ENCODE results near the gene MYL7. TPM values are rescaled to one million over a fixed set of nuclear protein-coding genes. Genes with fewer than 3 reads are reported as not detected.

The MYL7 gene
- total and polyA plus RNA-seq, 2 donors (not counting 3 experiments of a cell fraction or from before 2014, with no cell fraction given), result not detected

DNA sequence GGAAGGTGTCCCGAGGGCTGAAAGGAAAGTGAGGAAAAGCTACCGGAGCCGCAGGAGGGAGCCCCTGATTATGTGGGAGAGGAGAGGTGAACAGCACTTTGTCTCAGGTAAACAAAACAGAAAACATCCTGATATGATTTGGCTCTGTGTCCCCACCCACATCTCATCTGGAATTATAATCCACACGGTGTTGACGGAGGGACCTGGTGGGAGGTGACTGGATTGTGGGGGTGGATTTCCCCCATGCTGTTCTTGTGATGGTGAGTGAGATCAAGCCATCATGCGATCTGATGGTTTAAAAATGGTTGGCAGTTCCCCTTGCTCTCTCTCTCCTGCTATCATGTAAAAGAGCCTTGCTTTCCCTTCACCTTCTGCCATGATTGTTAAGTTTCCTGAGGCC is 20.7 kb downstream of the MYL7 start:
- Histone ChIP-seq H3K36me3 (ENCODE audit: control insufficient read depth in 2 of 2, extremely low read depth in 1 of 2, insufficient read depth in 2 of 2, low read length in 2 of 2) (peaks cover 0 to 16% of the 10 kb centered on the region in 2 experiments), H3K27me3 (ENCODE audit: control insufficient read depth in 2 of 2, insufficient read depth in 2 of 2, low read length in 2 of 2) (no peaks in the 10 kb centered on the region), H3K9me1 (replicated peaks; ENCODE audit: control insufficient read depth, extremely low read depth, insufficient read depth, low read length) (no peaks in the 10 kb centered on the region), H2AFZ (ENCODE audit: low read depth, low read length) (no peak overlapping the region), H3K4me2 (ENCODE audit: insufficient read depth, low read length) (no peak overlapping the region), H3K27ac (ENCODE audit: insufficient read depth, low read depth, low read length) (no peak overlapping the region), H3K9me3 (replicated peaks; ENCODE audit: control insufficient read depth, insufficient read depth, low read length) (no peaks in the 10 kb centered on the region), H4K20me1 (replicated peaks; ENCODE audit: control insufficient read depth, extremely low read depth, insufficient read depth, low read length) (no peaks in the 10 kb centered on the region), H3K4me3 (replicated peaks in 1 of 3; ENCODE audit: insufficient read depth in 1 of 3, low read depth in 1 of 3, low read length in 3 of 3) (no peak overlapping the region), H3K9ac (replicated peaks; ENCODE audit: extremely low read depth, insufficient read depth, low read length) (no peak overlapping the region), H3K4me1 (ENCODE audit: control insufficient read depth, extremely low read depth, insufficient read depth, low read length) (peaks cover 14% of the 10 kb centered on the region), H3K79me2 (ENCODE audit: control insufficient read depth, insufficient read depth, low read length) (peaks cover 25% of the 10 kb centered on the region)
- POLR2A ChIA-PET, result interaction anchor here (0.5 kb wide), 1 partner anchor 865 kb away, joined by 3 read pairs; no protein-coding TSS in a partner anchor
- no TSS peak for BruUV-seq (replicated peaks)
- dilution Hi-C loops (cut with MboI; ENCODE audit: extremely low pct_ligation_motif_present, low sequenced_read_pairs), result no loop called here
- CTCF ChIA-PET, result interaction anchor here (0.8 kb wide), 1 partner anchor 15 kb away, joined by 3 read pairs; no protein-coding TSS in a partner anchor
- TF ChIP-seq, protein P1, sequence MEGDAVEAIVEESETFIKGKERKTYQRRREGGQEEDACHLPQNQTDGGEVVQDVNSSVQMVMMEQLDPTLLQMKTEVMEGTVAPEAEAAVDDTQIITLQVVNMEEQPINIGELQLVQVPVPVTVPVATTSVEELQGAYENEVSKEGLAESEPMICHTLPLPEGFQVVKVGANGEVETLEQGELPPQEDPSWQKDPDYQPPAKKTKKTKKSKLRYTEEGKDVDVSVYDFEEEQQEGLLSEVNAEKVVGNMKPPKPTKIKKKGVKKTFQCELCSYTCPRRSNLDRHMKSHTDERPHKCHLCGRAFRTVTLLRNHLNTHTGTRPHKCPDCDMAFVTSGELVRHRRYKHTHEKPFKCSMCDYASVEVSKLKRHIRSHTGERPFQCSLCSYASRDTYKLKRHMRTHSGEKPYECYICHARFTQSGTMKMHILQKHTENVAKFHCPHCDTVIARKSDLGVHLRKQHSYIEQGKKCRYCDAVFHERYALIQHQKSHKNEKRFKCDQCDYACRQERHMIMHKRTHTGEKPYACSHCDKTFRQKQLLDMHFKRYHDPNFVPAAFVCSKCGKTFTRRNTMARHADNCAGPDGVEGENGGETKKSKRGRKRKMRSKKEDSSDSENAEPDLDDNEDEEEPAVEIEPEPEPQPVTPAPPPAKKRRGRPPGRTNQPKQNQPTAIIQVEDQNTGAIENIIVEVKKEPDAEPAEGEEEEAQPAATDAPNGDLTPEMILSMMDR (IDR thresholded peaks at IDR 0.05; ENCODE audit: extremely low read depth in 1 of 2, insufficient read depth in 1 of 2, low read depth in 1 of 2, low read length in 2 of 2), result no peak
- TF ChIP-seq FOS (IDR thresholded peaks at IDR 0.05; ENCODE audit: borderline replicate concordance, insufficient read depth, low read length), result no peak
- no peak for TF ChIP-seq GATA2 (IDR thresholded peaks at IDR 0.05; ENCODE audit: insufficient read depth, insufficient read length, low read depth, low read length)
- TF ChIP-seq MYC (IDR thresholded peaks at IDR 0.05; ENCODE audit: low read depth, low read length), result no peak
- TF ChIP-seq EZH2 (IDR thresholded peaks at IDR 0.05; ENCODE audit: borderline replicate concordance, low read depth, low read length, severe bottlenecking), result no peak
- no peak for TF ChIP-seq MAX (IDR thresholded peaks at IDR 0.05; ENCODE audit: insufficient read depth, insufficient read length)
- TF ChIP-seq POLR2A (IDR thresholded peaks at IDR 0.05; ENCODE audit: low read depth, low read length), result no peak
- TF ChIP-seq POLR2AphosphoS5 (IDR thresholded peaks at IDR 0.05; ENCODE audit: insufficient read depth, low read depth, low read length), result no peak
- no peak for TF ChIP-seq JUN (IDR thresholded peaks at IDR 0.05; ENCODE audit: borderline replicate concordance, insufficient read depth, insufficient read length, low read depth)
- intact Hi-C loops (cut with micrococcal nuclease), result no loop called here
- FAIRE-seq, result no peak
- DNase-seq (ENCODE audit: low read depth, low spot score), result no peak

Data from endothelial cell of umbilical vein (primary cell).